Suprapubic skin (tissue), 4 donors: ENCODE results near the gene LMTK2. TPM values are rescaled to one million over a fixed set of nuclear protein-coding genes. Genes with fewer than 3 reads are reported as not detected.

Source experiments
- DNase-seq, 2 donors: peaks; one replicate each; pipeline ENCODE4 v3.0.0-alpha.2; 2019; ENCODE audit warnings: low spot score in 2 of 2
- H3K27ac ChIP-seq: fragments of 200-600 bp; sonication (generic); one replicate; pipeline ENCODE4 v1.5.1; 2019
- H3K27me3 ChIP-seq: fragments of 200-600 bp; sonication (generic); one replicate; pipeline ENCODE4 v1.5.1; 2019
- H3K36me3 ChIP-seq: fragments of 200-600 bp; sonication (generic); one replicate; pipeline ENCODE4 v1.5.1; 2019
- H3K4me1 ChIP-seq: fragments of 200-600 bp; sonication (generic); one replicate; pipeline ENCODE4 v1.5.1; 2019
- H3K4me3 ChIP-seq: fragments of 200-600 bp; sonication (generic); one replicate; pipeline ENCODE4 v1.5.1; 2019; ENCODE audit warnings: mild to moderate bottlenecking
- H3K9me3 ChIP-seq: fragments of 200-600 bp; sonication (generic); one replicate; pipeline ENCODE4 v1.5.1; 2019
- EP300 ChIP-seq: sonication (generic); formaldehyde crosslinking; IDR thresholded peaks from one replicate; pipeline ENCODE4 v1.6.1; 2017; ENCODE audit warnings: antibody characterized with exemption
- POLR2A ChIP-seq, 2 donors: fragments of 450-650 bp; IDR thresholded peaks; one replicate each; pipeline ENCODE4 v1.6.1; 2017; ENCODE audit warnings: antibody characterized with exemption in 2 of 2, mild to moderate bottlenecking in 2 of 2, moderate library complexity in 2 of 2
- POLR2AphosphoS5 ChIP-seq, 3 donors: sonication (generic); formaldehyde crosslinking; IDR thresholded peaks; one replicate each; pipeline ENCODE4 v1.6.1; 2017; ENCODE audit warnings: antibody characterized with exemption in 3 of 3
- WGBS: methylation state at CpG from one replicate; pipeline ENCODE4 v1.1.5; 2018; 5-methylcytosine and 5-hydroxymethylcytosine counted together
- total RNA-seq, 4 donors: library from RNA; depleted of rRNA; stranded (reverse); fragments of >200 nt; gene quantifications; one replicate each; pipeline ENCODE4 v1.1.0, GENCODE V29; 2016
- TF ChIP-seq, protein P1 (sequence below), 2 donors: fragments of 200-600 bp in 1 of 2; fragments of 450-650 bp in 1 of 2; sonication (generic) in 1 of 2; IDR thresholded peaks; one replicate each; pipeline ENCODE4 v1.5.1; 2016 to 2019; ENCODE audit warnings: antibody characterized with exemption in 2 of 2, mild to moderate bottlenecking in 1 of 2, moderate library complexity in 1 of 2

Gene LMTK2
- total RNA-seq, 4 donors from 2014 or later, result 34.0 to 45.1 (median 39.8) TPM

DNA sequence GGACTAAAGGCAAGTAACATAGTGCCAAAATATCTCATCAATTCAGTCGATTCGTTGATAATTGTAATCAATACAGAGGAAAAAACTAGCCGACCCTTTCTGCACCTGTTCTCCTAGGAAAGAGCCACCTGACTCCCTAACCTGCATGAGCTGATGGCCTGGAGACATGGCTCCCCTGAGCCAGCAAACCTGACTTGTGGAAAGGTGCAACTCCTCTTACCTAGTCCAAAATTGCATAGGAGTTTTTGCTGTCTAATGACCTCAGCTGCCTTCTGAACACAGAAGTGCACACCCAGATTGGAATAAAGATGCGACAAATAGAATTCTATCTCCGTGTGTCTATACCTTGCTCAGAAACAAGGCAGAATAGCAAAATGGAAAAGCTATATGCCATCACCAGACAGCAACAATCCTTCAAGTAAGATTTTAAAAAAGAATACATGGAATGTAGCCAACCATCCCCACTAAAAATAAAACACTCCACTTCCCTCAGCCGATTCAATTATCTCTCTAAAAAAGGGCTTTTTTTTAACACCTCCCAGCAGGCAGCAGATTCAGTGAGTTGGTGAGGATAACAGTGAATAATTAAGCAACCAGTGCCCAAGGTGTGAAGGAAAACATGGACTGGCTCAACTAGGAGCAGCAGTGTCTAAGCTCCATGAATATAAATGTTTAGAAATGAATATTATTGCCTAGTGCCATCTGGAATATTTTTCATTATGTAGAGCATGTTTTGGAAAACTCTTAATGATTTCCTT is 26.6 kb upstream of the LMTK2 start:
- H3K4me3 ChIP-seq, result no peak overlapping the region
- no peaks in the 10 kb centered on the region for H3K9me3 ChIP-seq
- 53% methylated on average over 6 of the region's 6 CpGs for WGBS
- no peak for DNase-seq
- H3K36me3 ChIP-seq, result no peaks in the 10 kb centered on the region
- H3K4me1 ChIP-seq, result peaks cover 3% of the 10 kb centered on the region
- no peak for TF ChIP-seq EP300
- TF ChIP-seq POLR2AphosphoS5 (IDR thresholded peaks at IDR 0.05), result no peak
- no peak for TF ChIP-seq POLR2A (IDR thresholded peaks at IDR 0.05)
- TF ChIP-seq, protein P1, sequence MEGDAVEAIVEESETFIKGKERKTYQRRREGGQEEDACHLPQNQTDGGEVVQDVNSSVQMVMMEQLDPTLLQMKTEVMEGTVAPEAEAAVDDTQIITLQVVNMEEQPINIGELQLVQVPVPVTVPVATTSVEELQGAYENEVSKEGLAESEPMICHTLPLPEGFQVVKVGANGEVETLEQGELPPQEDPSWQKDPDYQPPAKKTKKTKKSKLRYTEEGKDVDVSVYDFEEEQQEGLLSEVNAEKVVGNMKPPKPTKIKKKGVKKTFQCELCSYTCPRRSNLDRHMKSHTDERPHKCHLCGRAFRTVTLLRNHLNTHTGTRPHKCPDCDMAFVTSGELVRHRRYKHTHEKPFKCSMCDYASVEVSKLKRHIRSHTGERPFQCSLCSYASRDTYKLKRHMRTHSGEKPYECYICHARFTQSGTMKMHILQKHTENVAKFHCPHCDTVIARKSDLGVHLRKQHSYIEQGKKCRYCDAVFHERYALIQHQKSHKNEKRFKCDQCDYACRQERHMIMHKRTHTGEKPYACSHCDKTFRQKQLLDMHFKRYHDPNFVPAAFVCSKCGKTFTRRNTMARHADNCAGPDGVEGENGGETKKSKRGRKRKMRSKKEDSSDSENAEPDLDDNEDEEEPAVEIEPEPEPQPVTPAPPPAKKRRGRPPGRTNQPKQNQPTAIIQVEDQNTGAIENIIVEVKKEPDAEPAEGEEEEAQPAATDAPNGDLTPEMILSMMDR (IDR thresholded peaks at IDR 0.05), result no peak
- no peaks in the 10 kb centered on the region for H3K27me3 ChIP-seq
- H3K27ac ChIP-seq, result no peak overlapping the region

DNA sequence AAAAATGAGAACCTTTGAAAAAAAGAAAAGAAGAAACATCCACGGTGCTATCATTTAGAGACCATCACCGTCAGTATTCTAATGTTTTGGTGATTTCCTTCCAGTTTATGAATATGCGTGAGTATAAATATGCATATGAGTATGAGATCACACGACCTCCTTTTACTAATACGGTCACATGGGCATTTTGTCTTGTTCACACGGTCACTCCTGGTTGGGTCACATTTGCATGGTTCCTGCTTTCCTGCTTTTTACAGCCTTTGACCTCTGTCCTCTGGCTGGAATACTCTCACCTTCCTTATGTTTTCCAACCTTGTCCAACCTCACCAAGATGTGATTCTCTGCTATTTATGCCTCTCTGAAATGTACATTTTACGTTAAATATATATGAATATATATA is 25.3 kb upstream of the LMTK2 start:
- no peak for DNase-seq
- TF ChIP-seq, protein P1 (IDR thresholded peaks at IDR 0.05), result no peak
- TF ChIP-seq POLR2A (IDR thresholded peaks at IDR 0.05), result no peak
- TF ChIP-seq EP300, result no peak
- TF ChIP-seq POLR2AphosphoS5 (IDR thresholded peaks at IDR 0.05), result no peak
- H3K36me3 ChIP-seq, result no peaks in the 10 kb centered on the region
- H3K9me3 ChIP-seq, result no peaks in the 10 kb centered on the region
- no peaks in the 10 kb centered on the region for H3K27me3 ChIP-seq
- H3K4me1 ChIP-seq, result peaks cover 7% of the 10 kb centered on the region
- WGBS, result 84% methylated on average over 7 of the region's 7 CpGs
- no peak overlapping the region for H3K4me3 ChIP-seq
- H3K27ac ChIP-seq, result no peak overlapping the region

DNA sequence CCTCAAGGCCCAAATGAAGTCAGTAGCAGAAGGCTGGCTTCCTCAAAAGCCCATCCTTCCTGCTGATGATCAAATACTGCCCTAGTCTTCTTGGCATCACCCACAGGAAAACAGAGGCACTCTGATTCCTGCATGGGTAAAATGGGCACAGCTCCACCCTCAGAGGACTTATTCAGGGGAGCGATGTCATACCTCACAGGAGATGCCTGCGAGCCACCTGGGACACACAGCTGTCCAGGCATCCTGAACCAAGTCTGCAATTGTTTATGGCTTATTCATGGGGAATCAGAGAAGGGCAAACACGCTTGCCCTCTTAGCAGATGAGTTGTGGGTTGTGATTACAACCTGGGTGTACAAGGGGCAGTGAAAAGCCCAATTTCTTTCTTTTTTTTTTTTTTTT is 22.0 kb upstream of the LMTK2 start:
- Histone ChIP-seq H3K4me1 (peaks cover 4% of the 10 kb centered on the region), H3K27ac (peak overlapping the region; percentile 86), H3K36me3 (no peaks in the 10 kb centered on the region), H3K27me3 (no peaks in the 10 kb centered on the region), H3K9me3 (no peaks in the 10 kb centered on the region), H3K4me3 (no peak overlapping the region)
- WGBS, result 87% methylated on average over 3 of the region's 3 CpGs
- DNase-seq, result peak in 1 of 2 donors; percentile 37
- TF ChIP-seq, protein P1 (IDR thresholded peaks at IDR 0.05), result no peak
- TF ChIP-seq EP300 (no peak), POLR2A (IDR thresholded peaks at IDR 0.05) (no peak), POLR2AphosphoS5 (IDR thresholded peaks at IDR 0.05) (no peak)

DNA sequence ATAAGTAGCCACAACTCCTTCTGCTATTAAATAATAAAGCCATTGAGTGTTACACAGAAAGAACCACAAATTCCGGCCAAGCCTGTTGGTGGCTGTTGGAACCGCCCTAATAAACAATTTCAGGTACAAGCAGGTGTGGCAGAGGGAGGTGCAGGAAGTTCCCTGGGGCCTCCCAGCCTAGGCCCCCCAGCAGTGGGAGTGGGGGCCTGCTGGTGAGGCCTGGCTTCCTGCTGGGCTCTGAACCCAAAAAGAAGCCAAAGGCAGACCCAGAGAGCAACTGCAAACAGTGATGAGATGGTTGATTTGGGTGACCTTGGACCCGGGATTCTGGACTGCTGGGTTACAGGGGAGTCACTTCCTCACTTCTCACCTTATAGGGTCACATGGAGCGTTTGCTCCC is 21.0 kb upstream of the LMTK2 start:
- H3K36me3 ChIP-seq, result no peaks in the 10 kb centered on the region
- TF ChIP-seq, protein P1 (IDR thresholded peaks at IDR 0.05), result no peak
- TF ChIP-seq POLR2AphosphoS5 (IDR thresholded peaks at IDR 0.05) (no peak), POLR2A (IDR thresholded peaks at IDR 0.05) (no peak), EP300 (no peak)
- peak overlapping the region; percentile 86 for H3K27ac ChIP-seq
- no peaks in the 10 kb centered on the region for H3K27me3 ChIP-seq
- 58% methylated on average over 4 of the region's 4 CpGs for WGBS
- DNase-seq, result peak in 1 of 2 donors; percentile 54
- H3K9me3 ChIP-seq, result no peaks in the 10 kb centered on the region
- peaks cover 4% of the 10 kb centered on the region for H3K4me1 ChIP-seq
- no peak overlapping the region for H3K4me3 ChIP-seq

DNA sequence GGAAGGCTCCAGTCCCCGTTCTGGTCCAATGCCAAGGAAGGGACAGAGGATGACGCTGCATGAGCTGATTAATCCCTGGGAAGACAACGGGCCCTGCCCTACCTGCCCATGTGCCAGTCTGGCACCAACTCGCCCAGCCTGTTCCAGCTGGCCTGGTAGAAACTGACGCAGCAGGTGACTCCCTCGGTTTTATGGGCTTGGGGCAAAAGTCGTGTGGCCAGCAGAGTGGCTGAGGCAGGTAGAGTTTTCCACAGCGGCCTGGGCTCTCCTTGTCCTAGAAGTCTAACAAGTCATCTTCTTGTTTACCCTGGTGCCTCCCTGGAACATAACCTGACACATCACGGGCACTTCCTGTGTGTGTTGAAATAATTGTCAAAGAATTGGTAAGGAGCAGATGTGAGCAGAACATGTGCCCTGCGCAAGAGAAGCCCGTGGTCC is 20.4 kb upstream of the LMTK2 start:
- no peak overlapping the region for H3K4me3 ChIP-seq
- 52% methylated on average over 10 of the region's 11 CpGs for WGBS
- TF ChIP-seq, protein P1 (IDR thresholded peaks at IDR 0.05), result no peak
- TF ChIP-seq POLR2AphosphoS5 (IDR thresholded peaks at IDR 0.05), result peak in 2 of 3 donors; percentile 35 to 75
- peak overlapping the region; percentile 86 for H3K27ac ChIP-seq
- H3K4me1 ChIP-seq, result peaks cover 4% of the 10 kb centered on the region
- H3K36me3 ChIP-seq, result no peaks in the 10 kb centered on the region
- DNase-seq, result peak; percentile 81 to 82
- no peaks in the 10 kb centered on the region for H3K27me3 ChIP-seq
- H3K9me3 ChIP-seq, result no peaks in the 10 kb centered on the region
